Measurements from ENCODE around the gene TLCD5.

TLCD5 gene

DNA sequence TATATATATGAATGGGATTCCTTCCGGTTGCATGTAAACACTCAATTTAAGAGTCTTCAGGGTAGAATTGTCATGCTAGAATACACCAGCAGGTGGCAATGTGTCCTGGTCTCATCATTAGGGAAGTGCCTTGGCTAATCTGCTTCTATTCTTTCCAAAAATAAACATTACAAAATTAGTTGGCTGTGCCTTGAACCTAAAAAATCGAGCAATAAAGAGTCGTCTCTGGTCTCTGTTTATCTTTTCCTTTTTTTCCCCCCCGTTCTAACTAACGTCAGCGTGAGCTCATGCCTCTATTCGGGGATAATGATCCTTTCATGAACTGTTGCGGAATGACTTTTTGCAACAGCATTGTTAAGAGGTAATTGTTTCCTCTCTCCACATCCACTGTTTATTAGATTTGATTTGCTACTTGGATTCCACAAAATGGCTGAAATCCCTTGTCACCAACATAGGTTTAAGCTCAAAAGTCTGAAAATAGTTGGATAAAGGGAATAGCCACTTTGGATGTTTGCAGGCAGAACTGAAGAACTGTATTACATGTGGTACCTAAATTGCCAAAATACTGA, 9.9 kb downstream of the TLCD5 start (continued):
- TF ChIP-seq BCL11A (tag by site-specific recombination; IDR thresholded peaks at IDR 0.05; ENCODE audit: low read depth) (peak; percentile 18; the same call in 1 of the 2 replicates), ZBTB8A (tag by site-specific recombination; IDR thresholded peaks at IDR 0.05) (0 out of 2 replicates have a peak, but pooled peaks have one; percentile 12), ZNF394 (tag by site-specific recombination; IDR thresholded peaks at IDR 0.05; ENCODE audit: borderline replicate concordance) (peak; percentile 47; the same call in 1 of the 2 replicates), ZNF555 (tag by site-specific recombination; conservative IDR thresholded peaks at IDR 0.05) (no peak), ZNF610 (tag by site-specific recombination; IDR thresholded peaks at IDR 0.05; ENCODE audit: borderline replicate concordance) (no peak), ZNF416 (tag by site-specific recombination; IDR thresholded peaks at IDR 0.05) (no peak), ZNF121 (tag by site-specific recombination; IDR thresholded peaks at IDR 0.05) (no peak), YY1 (tag by site-specific recombination; IDR thresholded peaks at IDR 0.05) (0 out of 2 replicates have a peak, but pooled peaks have one; percentile 43), ZNF184 (tag by site-specific recombination; IDR thresholded peaks at IDR 0.05) (peak; percentile 58; the same call in 1 of the 2 replicates), SP3 (tag by site-specific recombination; IDR thresholded peaks at IDR 0.05) (no peak), ZNF19 (tag by site-specific recombination; IDR thresholded peaks at IDR 0.05; ENCODE audit: low read depth) (no peak), INSM2 (tag by site-specific recombination; IDR thresholded peaks at IDR 0.05) (peak; percentile 97), ZNF600 (tag by site-specific recombination; IDR thresholded peaks at IDR 0.05) (peak; percentile 81), ZNF621 (tag by site-specific recombination; IDR thresholded peaks at IDR 0.05) (no peak), ZNF558 (tag by site-specific recombination; IDR thresholded peaks at IDR 0.05) (peak; percentile 77; the same call in 1 of the 2 replicates), ZNF571 (tag by site-specific recombination; IDR thresholded peaks at IDR 0.05) (no peak), KLF10 (tag by site-specific recombination; IDR thresholded peaks at IDR 0.05) (peak; percentile 66; the same call in 1 of the 2 replicates), ZNF292 (tag by site-specific recombination; IDR thresholded peaks at IDR 0.05; ENCODE audit: borderline replicate concordance, low read depth) (no peak), ZSCAN23 (tag by site-specific recombination; IDR thresholded peaks at IDR 0.05) (no peak), ZNF24 (tag by site-specific recombination; IDR thresholded peaks at IDR 0.05) (peak; percentile 76; the same call in 1 of the 2 replicates), SETDB1 (IDR thresholded peaks at IDR 0.05; ENCODE audit: insufficient read length, low read length) (no peak), KLF9 (tag by site-specific recombination; IDR thresholded peaks at IDR 0.05; ENCODE audit: low read depth) (no peak), ZNF341 (tag by site-specific recombination; IDR thresholded peaks at IDR 0.05; ENCODE audit: low read depth) (peak; percentile 63), ZNF654 (tag by site-specific recombination; IDR thresholded peaks at IDR 0.05; ENCODE audit: low read depth) (peak; percentile 63), ZNF132 (tag by site-specific recombination; IDR thresholded peaks at IDR 0.05; ENCODE audit: borderline replicate concordance) (no peak), GLIS1 (tag by site-specific recombination; IDR thresholded peaks at IDR 0.05) (0 out of 2 replicates have a peak, but pooled peaks have one; percentile 24), SP7 (tag by site-specific recombination; IDR thresholded peaks at IDR 0.05) (peak; percentile 84)
- TF ChIP-seq, protein P1, sequence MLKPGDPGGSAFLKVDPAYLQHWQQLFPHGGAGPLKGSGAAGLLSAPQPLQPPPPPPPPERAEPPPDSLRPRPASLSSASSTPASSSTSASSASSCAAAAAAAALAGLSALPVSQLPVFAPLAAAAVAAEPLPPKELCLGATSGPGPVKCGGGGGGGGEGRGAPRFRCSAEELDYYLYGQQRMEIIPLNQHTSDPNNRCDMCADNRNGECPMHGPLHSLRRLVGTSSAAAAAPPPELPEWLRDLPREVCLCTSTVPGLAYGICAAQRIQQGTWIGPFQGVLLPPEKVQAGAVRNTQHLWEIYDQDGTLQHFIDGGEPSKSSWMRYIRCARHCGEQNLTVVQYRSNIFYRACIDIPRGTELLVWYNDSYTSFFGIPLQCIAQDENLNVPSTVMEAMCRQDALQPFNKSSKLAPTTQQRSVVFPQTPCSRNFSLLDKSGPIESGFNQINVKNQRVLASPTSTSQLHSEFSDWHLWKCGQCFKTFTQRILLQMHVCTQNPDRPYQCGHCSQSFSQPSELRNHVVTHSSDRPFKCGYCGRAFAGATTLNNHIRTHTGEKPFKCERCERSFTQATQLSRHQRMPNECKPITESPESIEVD (tag by site-specific recombination; IDR thresholded peaks at IDR 0.05): peak; percentile 96
- TF ChIP-seq, protein P2, sequence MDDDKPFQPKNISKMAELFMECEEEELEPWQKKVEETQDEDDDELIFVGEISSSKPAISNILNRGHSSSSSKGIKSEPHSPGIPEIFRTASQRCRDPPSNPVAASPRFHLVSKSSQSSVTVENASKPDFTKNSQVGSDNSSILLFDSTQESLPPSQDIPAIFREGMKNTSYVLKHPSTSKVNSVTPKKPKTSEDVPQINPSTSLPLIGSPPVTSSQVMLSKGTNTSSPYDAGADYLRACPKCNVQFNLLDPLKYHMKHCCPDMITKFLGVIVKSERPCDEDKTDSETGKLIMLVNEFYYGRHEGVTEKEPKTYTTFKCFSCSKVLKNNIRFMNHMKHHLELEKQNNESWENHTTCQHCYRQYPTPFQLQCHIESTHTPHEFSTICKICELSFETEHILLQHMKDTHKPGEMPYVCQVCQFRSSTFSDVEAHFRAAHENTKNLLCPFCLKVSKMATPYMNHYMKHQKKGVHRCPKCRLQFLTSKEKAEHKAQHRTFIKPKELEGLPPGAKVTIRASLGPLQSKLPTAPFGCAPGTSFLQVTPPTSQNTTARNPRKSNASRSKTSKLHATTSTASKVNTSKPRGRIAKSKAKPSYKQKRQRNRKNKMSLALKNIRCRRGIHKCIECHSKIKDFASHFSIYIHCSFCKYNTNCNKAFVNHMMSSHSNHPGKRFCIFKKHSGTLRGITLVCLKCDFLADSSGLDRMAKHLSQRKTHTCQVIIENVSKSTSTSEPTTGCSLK (tag by site-specific recombination; IDR thresholded peaks at IDR 0.05): no peak
- TF ChIP-seq, protein P3, sequence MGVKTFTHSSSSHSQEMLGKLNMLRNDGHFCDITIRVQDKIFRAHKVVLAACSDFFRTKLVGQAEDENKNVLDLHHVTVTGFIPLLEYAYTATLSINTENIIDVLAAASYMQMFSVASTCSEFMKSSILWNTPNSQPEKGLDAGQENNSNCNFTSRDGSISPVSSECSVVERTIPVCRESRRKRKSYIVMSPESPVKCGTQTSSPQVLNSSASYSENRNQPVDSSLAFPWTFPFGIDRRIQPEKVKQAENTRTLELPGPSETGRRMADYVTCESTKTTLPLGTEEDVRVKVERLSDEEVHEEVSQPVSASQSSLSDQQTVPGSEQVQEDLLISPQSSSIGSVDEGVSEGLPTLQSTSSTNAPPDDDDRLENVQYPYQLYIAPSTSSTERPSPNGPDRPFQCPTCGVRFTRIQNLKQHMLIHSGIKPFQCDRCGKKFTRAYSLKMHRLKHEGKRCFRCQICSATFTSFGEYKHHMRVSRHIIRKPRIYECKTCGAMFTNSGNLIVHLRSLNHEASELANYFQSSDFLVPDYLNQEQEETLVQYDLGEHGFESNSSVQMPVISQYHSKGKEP (tag by site-specific recombination; IDR thresholded peaks at IDR 0.05): peak; percentile 80
- TF ChIP-seq, protein P4, sequence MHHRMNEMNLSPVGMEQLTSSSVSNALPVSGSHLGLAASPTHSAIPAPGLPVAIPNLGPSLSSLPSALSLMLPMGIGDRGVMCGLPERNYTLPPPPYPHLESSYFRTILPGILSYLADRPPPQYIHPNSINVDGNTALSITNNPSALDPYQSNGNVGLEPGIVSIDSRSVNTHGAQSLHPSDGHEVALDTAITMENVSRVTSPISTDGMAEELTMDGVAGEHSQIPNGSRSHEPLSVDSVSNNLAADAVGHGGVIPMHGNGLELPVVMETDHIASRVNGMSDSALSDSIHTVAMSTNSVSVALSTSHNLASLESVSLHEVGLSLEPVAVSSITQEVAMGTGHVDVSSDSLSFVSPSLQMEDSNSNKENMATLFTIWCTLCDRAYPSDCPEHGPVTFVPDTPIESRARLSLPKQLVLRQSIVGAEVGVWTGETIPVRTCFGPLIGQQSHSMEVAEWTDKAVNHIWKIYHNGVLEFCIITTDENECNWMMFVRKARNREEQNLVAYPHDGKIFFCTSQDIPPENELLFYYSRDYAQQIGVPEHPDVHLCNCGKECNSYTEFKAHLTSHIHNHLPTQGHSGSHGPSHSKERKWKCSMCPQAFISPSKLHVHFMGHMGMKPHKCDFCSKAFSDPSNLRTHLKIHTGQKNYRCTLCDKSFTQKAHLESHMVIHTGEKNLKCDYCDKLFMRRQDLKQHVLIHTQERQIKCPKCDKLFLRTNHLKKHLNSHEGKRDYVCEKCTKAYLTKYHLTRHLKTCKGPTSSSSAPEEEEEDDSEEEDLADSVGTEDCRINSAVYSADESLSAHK (tag by site-specific recombination; IDR thresholded peaks at IDR 0.05): peak; percentile 76

Data from HEK293 (cell line).